ENCODE results near the gene SAMD4B.

- TF ChIP-seq MYC (IDR thresholded peaks at IDR 0.05; ENCODE audit: low read depth, low read length): no peak
- TF ChIP-seq CTCF (IDR thresholded peaks at IDR 0.05; ENCODE audit: low read depth, low read length): no peak
Measured at GRCh38 chr19:39389631-39390414, 47.6 kb downstream of the SAMD4B start.

Measured in NB4 (cell line).